GM12878 (cell line): ENCODE results near the gene SPC24. TPM values are rescaled to one million over a fixed set of nuclear protein-coding genes. Genes with fewer than 3 reads are reported as not detected.

ENCODE experiments used
- BACH1 ChIP-seq: fragments of 450-650 bp; IDR thresholded peaks from 2 replicates; pipeline ENCODE4 v1.6.1; 2017; ENCODE audit warnings: mild to moderate bottlenecking, borderline replicate concordance
- BHLHE40 ChIP-seq, 2 experiments: fragments of 450-650 bp in 1 of 2; IDR thresholded peaks; 2 replicates each; pipeline ENCODE4 v1.6.1; 2011 to 2017; ENCODE audit warnings: low read depth in 2 of 2, borderline replicate concordance in 1 of 2, improper control_type of control experiment in 1 of 2, low read length in 1 of 2, mild to moderate bottlenecking in 1 of 2
- CBX5 ChIP-seq: sonication (generic); IDR thresholded peaks from 2 replicates; pipeline ENCODE4 v1.6.1; 2016; ENCODE audit warnings: low read depth, moderate library complexity, mild to moderate bottlenecking, inconsistent platforms
- CHD1 ChIP-seq: IDR thresholded peaks from 2 replicates; pipeline ENCODE4 v1.6.1; 2012; ENCODE audit warnings: low read depth, low read length, improper control_type of control experiment
- EED ChIP-seq: sonication (generic); IDR thresholded peaks from 2 replicates; pipeline ENCODE4 v1.6.1; 2016; ENCODE audit warnings: antibody characterized with exemption, low read depth
- EZH2 ChIP-seq: IDR thresholded peaks from 2 replicates; pipeline ENCODE4 v1.6.1; 2012; ENCODE audit warnings: low read depth, mild to moderate bottlenecking, control low read depth, inconsistent platforms, low read length, borderline replicate concordance; ENCODE audit not compliant: control insufficient read depth
- FOXK2 ChIP-seq: fragments of 450-650 bp; IDR thresholded peaks from 2 replicates; pipeline ENCODE4 v1.6.1; 2017; ENCODE audit warnings: mild to moderate bottlenecking, moderate library complexity
- GATAD2B ChIP-seq: fragments of 450-650 bp; conservative IDR thresholded peaks from 2 replicates; pipeline ENCODE4 v1.6.1; 2017; ENCODE audit warnings: low read depth, mild to moderate bottlenecking, moderate library complexity
- HCFC1 ChIP-seq: fragments of 150-350 bp; IDR thresholded peaks from 2 replicates; pipeline ENCODE4 v1.6.1; 2014; ENCODE audit warnings: low read length
- MYB ChIP-seq: fragments of 150-350 bp; IDR thresholded peaks from 2 replicates; pipeline ENCODE4 v1.6.1; 2014; ENCODE audit warnings: mild to moderate bottlenecking, low read depth, low read length, borderline replicate concordance
- NBN ChIP-seq: fragments of 450-650 bp; IDR thresholded peaks from 2 replicates; pipeline ENCODE4 v1.6.1; 2016
- NFYA ChIP-seq: IDR thresholded peaks from 2 replicates; pipeline ENCODE4 v1.6.1; 2011; ENCODE audit warnings: low read depth, mild to moderate bottlenecking, low read length, improper control_type of control experiment, borderline replicate concordance
- NR2C1 ChIP-seq: fragments of 450-650 bp; IDR thresholded peaks from 2 replicates; pipeline ENCODE4 v1.6.1; 2017; ENCODE audit warnings: antibody characterized with exemption, mild to moderate bottlenecking, moderate library complexity
- NR2F1 ChIP-seq: fragments of 450-650 bp; conservative IDR thresholded peaks from 2 replicates; pipeline ENCODE4 v1.6.1; 2017; ENCODE audit warnings: mild to moderate bottlenecking
- NRF1 ChIP-seq: conservative IDR thresholded peaks from 2 replicates; pipeline ENCODE4 v1.6.1; 2011; ENCODE audit warnings: mild to moderate bottlenecking, low read depth, low read length, improper control_type of control experiment
- PAX8 ChIP-seq: fragments of 450-650 bp; IDR thresholded peaks from 2 replicates; pipeline ENCODE4 v1.6.1; 2017; ENCODE audit warnings: mild to moderate bottlenecking, moderate library complexity
- POLR2A ChIP-seq: IDR thresholded peaks from 2 replicates; pipeline ENCODE4 v1.6.1; 2011; ENCODE audit warnings: low read depth, mild to moderate bottlenecking, low read length
- SIX5 ChIP-seq: IDR thresholded peaks from 2 replicates; pipeline ENCODE4 v1.6.1; 2011; ENCODE audit warnings: mild to moderate bottlenecking, low read depth, low read length, moderate library complexity; ENCODE audit not compliant: severe bottlenecking
- YBX1 ChIP-seq: fragments of 450-650 bp; IDR thresholded peaks from 2 replicates; pipeline ENCODE4 v1.6.1; 2016; ENCODE audit warnings: antibody characterized with exemption
- ZBTB33 ChIP-seq: fragments of 450-650 bp; IDR thresholded peaks from 2 replicates; pipeline ENCODE4 v1.6.1; 2017; ENCODE audit warnings: mild to moderate bottlenecking
- ZNF217 ChIP-seq: fragments of 450-650 bp; IDR thresholded peaks from 2 replicates; pipeline ENCODE4 v1.6.1; 2017; ENCODE audit warnings: antibody characterized with exemption, mild to moderate bottlenecking
- polyA plus RNA-seq, 11 experiments: library from polyadenylated mRNA; depleted of rRNA in 4 of 11; unstranded in 6 of 11; stranded (reverse) in 5 of 11; fragments of >200 nt; fragmentation: Nextera tagmentation in 4 of 11; fragmentation: Illumina TruSeq in 1 of 11; extraction: Ambion mirVana in 4 of 11; extraction: Trizol in 1 of 11; gene quantifications; 1 replicate in 1 of 11; 2 replicates in 10 of 11; pipeline versions ENCODE4 v1.2.1 to v1.2.3, GENCODE V29; 2011 to 2016; ENCODE audit warnings: inconsistent platforms in 2 of 11, missing spikeins in 2 of 11, low read depth in 1 of 11
- total RNA-seq, 4 experiments: library from RNA; depleted of rRNA in 3 of 4; stranded (reverse); fragments of >200 nt in 3 of 4; fragmentation: Illumina TruSeq in 1 of 4; extraction: Trizol in 1 of 4; gene quantifications; 2 replicates each; pipeline versions ENCODE4 v1.2.1 to v1.2.3, GENCODE V29; 2013 to 2021
- TF ChIP-seq, protein P1 (sequence below): fragments of 150-350 bp; IDR thresholded peaks from 2 replicates; pipeline ENCODE4 v1.6.1; 2014; ENCODE audit warnings: mild to moderate bottlenecking, low read depth, low read length
- TF ChIP-seq, protein P2 (sequence below): fragments of 450-650 bp; conservative IDR thresholded peaks from 2 replicates; pipeline ENCODE4 v1.6.1; 2017; ENCODE audit warnings: mild to moderate bottlenecking, moderate library complexity
- TF ChIP-seq, protein P3 (sequence below), 3 experiments: IDR thresholded peaks in 2 of 3; conservative IDR thresholded peaks in 1 of 3; 2 replicates each; pipeline ENCODE4 v1.5.1; 2011; ENCODE audit warnings: low read depth in 3 of 3, low read length in 3 of 3, mild to moderate bottlenecking in 3 of 3, control low read depth in 2 of 3, moderate library complexity in 2 of 3, inconsistent platforms in 1 of 3, mixed read lengths in 1 of 3; ENCODE audit not compliant: control insufficient read depth in 2 of 3, insufficient read depth in 1 of 3; ENCODE audit errors: extremely low read depth in 1 of 3

SPC24 gene
- total and polyA plus RNA-seq, 10 of the 15 experiments (the other 5 are each of a cell fraction or from before 2014, with no cell fraction given): 9.4 to 72.6 (median 40.7) TPM

DNA sequence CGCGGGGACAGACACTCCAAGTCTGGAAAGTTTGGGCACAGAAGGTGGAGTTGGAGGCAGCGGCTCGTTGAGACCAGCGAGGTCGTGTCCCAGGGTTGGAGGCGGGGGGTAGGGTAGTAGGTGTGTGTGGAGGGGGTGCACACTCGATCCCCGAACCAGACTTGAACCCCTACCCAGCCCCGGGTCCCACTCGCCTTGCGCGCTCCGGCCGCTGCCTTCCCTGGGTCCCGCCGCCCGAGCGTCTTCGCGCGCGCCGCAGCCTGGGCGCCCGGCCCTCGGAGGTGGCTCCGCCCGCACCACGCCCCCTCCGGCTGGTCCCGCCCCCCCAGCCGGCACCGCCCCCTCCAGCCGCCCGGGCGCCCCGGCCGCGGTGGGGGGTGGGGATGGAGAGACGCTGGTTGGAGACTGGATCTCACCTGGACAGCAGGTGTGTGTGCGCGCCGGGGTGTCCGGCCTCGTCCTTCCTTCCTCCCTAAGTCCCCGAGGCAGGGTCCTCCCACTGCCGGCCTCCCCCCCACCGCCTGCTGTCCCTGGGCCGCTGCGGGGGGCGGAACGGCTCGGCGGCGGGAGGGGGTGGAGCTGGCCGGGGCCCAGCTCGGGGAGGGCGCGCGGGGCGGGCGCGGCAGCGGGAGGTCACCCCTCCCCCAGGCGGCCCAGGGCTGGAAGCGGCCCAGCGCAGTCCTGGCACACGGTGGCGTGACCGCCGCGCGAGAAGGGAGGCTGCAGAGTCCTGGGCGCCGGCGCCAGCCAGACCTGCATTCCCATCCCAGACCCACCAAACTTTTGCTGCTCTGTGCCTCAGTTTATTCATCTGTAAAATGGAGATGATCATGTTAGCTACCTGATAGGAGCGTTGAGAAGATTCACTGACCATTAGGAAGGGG lies 42.0 kb upstream of the SPC24 start, which contains the start of gene KANK2 (continued):
- TF ChIP-seq, protein P1, sequence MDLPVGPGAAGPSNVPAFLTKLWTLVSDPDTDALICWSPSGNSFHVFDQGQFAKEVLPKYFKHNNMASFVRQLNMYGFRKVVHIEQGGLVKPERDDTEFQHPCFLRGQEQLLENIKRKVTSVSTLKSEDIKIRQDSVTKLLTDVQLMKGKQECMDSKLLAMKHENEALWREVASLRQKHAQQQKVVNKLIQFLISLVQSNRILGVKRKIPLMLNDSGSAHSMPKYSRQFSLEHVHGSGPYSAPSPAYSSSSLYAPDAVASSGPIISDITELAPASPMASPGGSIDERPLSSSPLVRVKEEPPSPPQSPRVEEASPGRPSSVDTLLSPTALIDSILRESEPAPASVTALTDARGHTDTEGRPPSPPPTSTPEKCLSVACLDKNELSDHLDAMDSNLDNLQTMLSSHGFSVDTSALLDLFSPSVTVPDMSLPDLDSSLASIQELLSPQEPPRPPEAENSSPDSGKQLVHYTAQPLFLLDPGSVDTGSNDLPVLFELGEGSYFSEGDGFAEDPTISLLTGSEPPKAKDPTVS: no peak
- TF ChIP-seq CBX5 (no peak), HCFC1 (no peak), BACH1 (peak; percentile 63; the same call in 1 of the 2 replicates), NFYA (no peak), EED (no peak), PAX8 (no peak), NR2F1 (peak; percentile 77), ZNF217 (peak; percentile 84; the same call in 1 of the 2 replicates), CHD1 (no peak), GATAD2B (0 out of 2 replicates have a peak, but pooled peaks have one; percentile 16), SIX5 (no peak), POLR2A (peak; percentile 76), FOXK2 (no peak), NBN (no peak), EZH2 (no peak), MYB (no peak), YBX1 (no peak), BHLHE40 (IDR thresholded peaks at IDR 0.05; ENCODE audit: borderline replicate concordance in 1 of 2, low read depth in 2 of 2, low read length in 1 of 2) (peak in 1 of 2 experiments; percentile 67; a peak in 1 of 4 replicates), ZBTB33 (no peak), NRF1 (no peak), NR2C1 (0 out of 2 replicates have a peak, but pooled peaks have one; percentile 18)
- TF ChIP-seq, protein P2, sequence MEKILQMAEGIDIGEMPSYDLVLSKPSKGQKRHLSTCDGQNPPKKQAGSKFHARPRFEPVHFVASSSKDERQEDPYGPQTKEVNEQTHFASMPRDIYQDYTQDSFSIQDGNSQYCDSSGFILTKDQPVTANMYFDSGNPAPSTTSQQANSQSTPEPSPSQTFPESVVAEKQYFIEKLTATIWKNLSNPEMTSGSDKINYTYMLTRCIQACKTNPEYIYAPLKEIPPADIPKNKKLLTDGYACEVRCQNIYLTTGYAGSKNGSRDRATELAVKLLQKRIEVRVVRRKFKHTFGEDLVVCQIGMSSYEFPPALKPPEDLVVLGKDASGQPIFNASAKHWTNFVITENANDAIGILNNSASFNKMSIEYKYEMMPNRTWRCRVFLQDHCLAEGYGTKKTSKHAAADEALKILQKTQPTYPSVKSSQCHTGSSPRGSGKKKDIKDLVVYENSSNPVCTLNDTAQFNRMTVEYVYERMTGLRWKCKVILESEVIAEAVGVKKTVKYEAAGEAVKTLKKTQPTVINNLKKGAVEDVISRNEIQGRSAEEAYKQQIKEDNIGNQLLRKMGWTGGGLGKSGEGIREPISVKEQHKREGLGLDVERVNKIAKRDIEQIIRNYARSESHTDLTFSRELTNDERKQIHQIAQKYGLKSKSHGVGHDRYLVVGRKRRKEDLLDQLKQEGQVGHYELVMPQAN: 0 out of 2 replicates have a peak, but pooled peaks have one; percentile 36
- TF ChIP-seq, protein P3, sequence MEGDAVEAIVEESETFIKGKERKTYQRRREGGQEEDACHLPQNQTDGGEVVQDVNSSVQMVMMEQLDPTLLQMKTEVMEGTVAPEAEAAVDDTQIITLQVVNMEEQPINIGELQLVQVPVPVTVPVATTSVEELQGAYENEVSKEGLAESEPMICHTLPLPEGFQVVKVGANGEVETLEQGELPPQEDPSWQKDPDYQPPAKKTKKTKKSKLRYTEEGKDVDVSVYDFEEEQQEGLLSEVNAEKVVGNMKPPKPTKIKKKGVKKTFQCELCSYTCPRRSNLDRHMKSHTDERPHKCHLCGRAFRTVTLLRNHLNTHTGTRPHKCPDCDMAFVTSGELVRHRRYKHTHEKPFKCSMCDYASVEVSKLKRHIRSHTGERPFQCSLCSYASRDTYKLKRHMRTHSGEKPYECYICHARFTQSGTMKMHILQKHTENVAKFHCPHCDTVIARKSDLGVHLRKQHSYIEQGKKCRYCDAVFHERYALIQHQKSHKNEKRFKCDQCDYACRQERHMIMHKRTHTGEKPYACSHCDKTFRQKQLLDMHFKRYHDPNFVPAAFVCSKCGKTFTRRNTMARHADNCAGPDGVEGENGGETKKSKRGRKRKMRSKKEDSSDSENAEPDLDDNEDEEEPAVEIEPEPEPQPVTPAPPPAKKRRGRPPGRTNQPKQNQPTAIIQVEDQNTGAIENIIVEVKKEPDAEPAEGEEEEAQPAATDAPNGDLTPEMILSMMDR (IDR thresholded peaks at IDR 0.05 in 2 of 3, conservative IDR thresholded peaks at IDR 0.05 in 1 of 3; ENCODE audit: control insufficient read depth in 2 of 3, extremely low read depth in 1 of 3, insufficient read depth in 1 of 3, low read depth in 3 of 3, low read length in 3 of 3): peak in 2 of 3 experiments; percentile 2 to 29; a peak in 2 of 6 replicates
